Measurements from ENCODE around the gene CEPT1. TPM values are rescaled to one million over a fixed set of nuclear protein-coding genes. Genes with fewer than 3 reads are reported as not detected.
A peak's percentile ranks its signal among the peaks of the same experiment; 100 is the strongest.

CEPT1 gene
- total RNA-seq, 3 donors from 2014 or later (not counting 1 experiment from before 2014, with no cell fraction given): 35.4 to 49.5 (median 40.9) TPM

DNA sequence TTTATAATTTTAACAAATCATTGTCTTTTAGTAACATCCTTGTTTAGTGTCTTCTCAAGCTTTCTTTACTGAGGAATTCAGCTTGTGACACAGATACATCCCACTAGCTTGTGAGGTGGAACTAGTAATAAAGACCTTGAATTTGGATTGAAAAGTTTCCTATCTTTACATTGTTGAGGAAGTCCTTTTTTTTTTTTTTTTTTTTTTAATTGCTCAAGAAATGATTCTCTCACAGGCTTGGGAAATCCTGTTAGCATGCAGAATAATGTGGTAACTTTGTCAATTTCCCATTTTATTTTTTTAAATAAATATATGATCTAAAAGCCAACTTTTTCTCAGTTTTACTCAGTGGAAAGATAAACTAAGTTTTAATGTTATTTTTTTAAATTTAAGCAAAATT, 44.6 kb downstream of the CEPT1 start:
- Mint-ChIP-seq H3K4me1 (peaks cover 80 to 90% of the 10 kb centered on the region in 2 donors), H3K4me3 (no peak overlapping the region), H3K27ac (peak overlapping the region; percentile 91 to 95), H3K9me3 (no peaks in the 10 kb centered on the region), H3K27me3 (ENCODE audit: low read depth in 2 of 2) (no peaks in the 10 kb centered on the region), H3K36me3 (peaks cover 33% of the 10 kb centered on the region)
- no peak overlapping the region for H3K4me3 ChIP-seq (ENCODE audit: low read length)
- H3K27ac ChIP-seq (ENCODE audit: low read length): no peak overlapping the region
- ATAC-seq (no peak), DNase-seq (no peak)
- intact Hi-C loops (cut with micrococcal nuclease): no loop called here
- TF ChIP-seq, protein P1, sequence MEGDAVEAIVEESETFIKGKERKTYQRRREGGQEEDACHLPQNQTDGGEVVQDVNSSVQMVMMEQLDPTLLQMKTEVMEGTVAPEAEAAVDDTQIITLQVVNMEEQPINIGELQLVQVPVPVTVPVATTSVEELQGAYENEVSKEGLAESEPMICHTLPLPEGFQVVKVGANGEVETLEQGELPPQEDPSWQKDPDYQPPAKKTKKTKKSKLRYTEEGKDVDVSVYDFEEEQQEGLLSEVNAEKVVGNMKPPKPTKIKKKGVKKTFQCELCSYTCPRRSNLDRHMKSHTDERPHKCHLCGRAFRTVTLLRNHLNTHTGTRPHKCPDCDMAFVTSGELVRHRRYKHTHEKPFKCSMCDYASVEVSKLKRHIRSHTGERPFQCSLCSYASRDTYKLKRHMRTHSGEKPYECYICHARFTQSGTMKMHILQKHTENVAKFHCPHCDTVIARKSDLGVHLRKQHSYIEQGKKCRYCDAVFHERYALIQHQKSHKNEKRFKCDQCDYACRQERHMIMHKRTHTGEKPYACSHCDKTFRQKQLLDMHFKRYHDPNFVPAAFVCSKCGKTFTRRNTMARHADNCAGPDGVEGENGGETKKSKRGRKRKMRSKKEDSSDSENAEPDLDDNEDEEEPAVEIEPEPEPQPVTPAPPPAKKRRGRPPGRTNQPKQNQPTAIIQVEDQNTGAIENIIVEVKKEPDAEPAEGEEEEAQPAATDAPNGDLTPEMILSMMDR (IDR thresholded peaks at IDR 0.05): no peak
- no peaks in the 10 kb centered on the region for H3K27me3 ChIP-seq (ENCODE audit: control insufficient read depth, insufficient read depth, low read length)
- H3K9me3 ChIP-seq (ENCODE audit: control insufficient read depth, insufficient read depth, low read length): no peaks in the 10 kb centered on the region
- peaks cover 70% of the 10 kb centered on the region for H3K36me3 ChIP-seq (ENCODE audit: control insufficient read depth, insufficient read depth, low read length)
- H3K4me1 ChIP-seq (ENCODE audit: control insufficient read depth, insufficient read depth, low read length): peaks cover 17% of the 10 kb centered on the region

DNA sequence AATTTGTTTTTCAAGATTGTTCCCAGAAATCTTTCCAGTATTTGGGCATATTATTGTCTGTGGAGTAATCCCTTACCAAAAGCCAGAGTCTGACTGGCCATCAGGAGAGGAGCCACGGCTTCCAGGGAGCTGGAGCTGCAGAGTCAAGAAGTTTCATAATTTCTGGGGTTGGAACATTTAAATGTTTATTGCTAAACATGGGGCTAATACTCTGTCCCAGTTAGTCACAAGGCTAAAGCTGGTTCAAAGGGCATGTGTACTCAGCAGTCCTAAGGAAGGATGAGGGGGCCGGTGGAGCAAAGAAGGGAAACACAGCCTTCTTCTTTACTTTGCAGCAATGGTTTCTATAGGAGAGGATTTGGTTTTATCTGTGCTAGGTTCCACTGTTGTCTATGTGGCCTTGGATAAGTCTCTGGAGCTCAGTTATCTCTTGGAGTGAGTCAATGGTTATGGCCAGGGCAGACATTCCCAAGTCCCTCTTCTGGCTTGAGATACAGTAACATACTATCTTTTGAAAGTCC, 51.0 kb downstream of the CEPT1 start:
- Histone ChIP-seq H3K36me3 (ENCODE audit: control insufficient read depth, insufficient read depth, low read length) (peaks cover 96% of the 10 kb centered on the region), H3K9me3 (ENCODE audit: control insufficient read depth, insufficient read depth, low read length) (no peaks in the 10 kb centered on the region), H3K4me3 (ENCODE audit: low read length) (no peak overlapping the region), H3K27ac (ENCODE audit: low read length) (no peak overlapping the region), H3K4me1 (ENCODE audit: control insufficient read depth, insufficient read depth, low read length) (peaks cover 69% of the 10 kb centered on the region), H3K27me3 (ENCODE audit: control insufficient read depth, insufficient read depth, low read length) (no peaks in the 10 kb centered on the region)
- H3K27me3 Mint-ChIP-seq (ENCODE audit: low read depth in 2 of 2): no peaks in the 10 kb centered on the region
- no peak for ATAC-seq
- DNase-seq: no peak
- H3K4me3 Mint-ChIP-seq: no peak overlapping the region
- 81% methylated on average over 2 of the region's 2 CpGs for WGBS (ENCODE audit: insufficient coverage)
- no peaks in the 10 kb centered on the region for H3K9me3 Mint-ChIP-seq
- peaks cover 42% of the 10 kb centered on the region for H3K36me3 Mint-ChIP-seq
- TF ChIP-seq, protein P1 (IDR thresholded peaks at IDR 0.05): no peak
- intact Hi-C loops (cut with micrococcal nuclease): loop anchor here (1.0 to 5.0 kb wide), 2 partner anchors 9 to 36 kb away; partner anchors contain the start of genes CHI3L2 and DENND2D
- H3K27ac Mint-ChIP-seq: peak overlapping the region; percentile 91 to 95
- peaks cover 95 to 100% of the 10 kb centered on the region in 2 donors for H3K4me1 Mint-ChIP-seq

DNA sequence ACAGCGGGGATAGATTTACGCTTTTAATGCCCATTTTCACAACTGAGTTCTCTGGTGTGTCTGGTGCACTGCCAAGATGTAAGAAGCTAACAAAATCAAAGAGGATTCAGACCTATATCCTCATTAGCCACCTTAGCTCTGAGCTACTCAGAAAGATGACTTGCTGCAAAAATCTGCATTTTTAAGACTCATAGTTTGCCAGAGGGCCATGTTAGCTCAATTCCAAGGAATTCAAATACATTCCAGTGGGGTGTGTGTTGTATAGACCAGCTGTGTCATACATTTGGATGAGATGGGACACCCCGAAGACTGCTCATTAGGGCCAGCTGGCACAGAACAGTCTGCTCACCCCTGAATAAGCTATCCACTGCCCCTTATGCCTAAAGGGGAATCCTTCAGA, 51.5 kb downstream of the CEPT1 start:
- peaks cover 47% of the 10 kb centered on the region for H3K36me3 Mint-ChIP-seq
- no peaks in the 10 kb centered on the region for H3K27me3 ChIP-seq (ENCODE audit: control insufficient read depth, insufficient read depth, low read length)
- TF ChIP-seq, protein P1 (IDR thresholded peaks at IDR 0.05): no peak
- no peak overlapping the region for H3K4me3 ChIP-seq (ENCODE audit: low read length)
- H3K9me3 ChIP-seq (ENCODE audit: control insufficient read depth, insufficient read depth, low read length): no peaks in the 10 kb centered on the region
- H3K27ac ChIP-seq (ENCODE audit: low read length): no peak overlapping the region
- H3K4me3 Mint-ChIP-seq: peak overlapping the region; percentile 55
- intact Hi-C loops (cut with micrococcal nuclease): loop anchor here (1.0 to 5.0 kb wide), 2 partner anchors 9 to 36 kb away; partner anchors contain the start of genes CHI3L2 and DENND2D
- no peak for ATAC-seq
- no peak for DNase-seq
- no peaks in the 10 kb centered on the region for H3K9me3 Mint-ChIP-seq
- peak overlapping the region; percentile 91 to 95 for H3K27ac Mint-ChIP-seq
- no peaks in the 10 kb centered on the region for H3K27me3 Mint-ChIP-seq (ENCODE audit: low read depth in 2 of 2)
- H3K4me1 Mint-ChIP-seq: peaks cover 97 to 100% of the 10 kb centered on the region in 2 donors
- H3K36me3 ChIP-seq (ENCODE audit: control insufficient read depth, insufficient read depth, low read length): peaks cover 96% of the 10 kb centered on the region
- WGBS (ENCODE audit: insufficient coverage): 82% methylated on average over 3 of the region's 3 CpGs
- H3K4me1 ChIP-seq (ENCODE audit: control insufficient read depth, insufficient read depth, low read length): peaks cover 74% of the 10 kb centered on the region

DNA sequence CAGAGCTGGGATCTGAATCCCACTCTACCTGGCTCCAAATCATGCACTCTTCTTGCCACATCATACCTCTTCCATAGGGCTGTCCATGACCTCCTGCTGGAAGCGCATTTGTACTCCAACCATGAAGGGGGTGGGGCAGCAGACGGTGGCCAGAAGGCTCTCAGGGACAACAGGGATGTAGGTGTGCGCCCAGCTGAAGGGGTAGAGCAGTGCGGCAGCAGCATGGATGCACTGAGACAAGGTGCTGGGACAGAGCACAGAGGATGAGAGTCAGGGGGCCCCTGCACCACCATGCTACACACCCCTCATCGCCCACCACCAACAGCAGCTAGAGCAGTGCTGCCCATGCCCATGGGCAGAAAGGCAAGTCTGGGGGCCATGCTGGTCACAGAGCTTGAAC, 52.1 kb downstream of the CEPT1 start:
- Histone ChIP-seq H3K36me3 (ENCODE audit: control insufficient read depth, insufficient read depth, low read length) (peaks cover 96% of the 10 kb centered on the region), H3K4me1 (ENCODE audit: control insufficient read depth, insufficient read depth, low read length) (peaks cover 80% of the 10 kb centered on the region), H3K9me3 (ENCODE audit: control insufficient read depth, insufficient read depth, low read length) (no peaks in the 10 kb centered on the region), H3K27ac (ENCODE audit: low read length) (peak overlapping the region; percentile 70), H3K4me3 (ENCODE audit: low read length) (no peak overlapping the region), H3K27me3 (ENCODE audit: control insufficient read depth, insufficient read depth, low read length) (no peaks in the 10 kb centered on the region)
- ATAC-seq (no peak), DNase-seq (no peak)
- TF ChIP-seq, protein P1 (IDR thresholded peaks at IDR 0.05): no peak
- intact Hi-C loops (cut with micrococcal nuclease): loop anchor here (5.0 kb wide), 1 partner anchor 35 kb away; the partner anchor contains the start of gene CHI3L2
- Mint-ChIP-seq H3K9me3 (no peaks in the 10 kb centered on the region), H3K36me3 (peaks cover 47% of the 10 kb centered on the region), H3K4me3 (peak overlapping the region; percentile 55), H3K27me3 (ENCODE audit: low read depth in 2 of 2) (no peaks in the 10 kb centered on the region), H3K4me1 (peaks cover 97 to 100% of the 10 kb centered on the region in 2 donors), H3K27ac (peak overlapping the region; percentile 91 to 95)
- 100% methylated on average over 4 of the region's 5 CpGs for WGBS (ENCODE audit: insufficient coverage)

Measured in natural killer cell (primary cell).